Measurements from ENCODE around the gene ACOX1. TPM values are rescaled to one million over a fixed set of nuclear protein-coding genes. Genes with fewer than 3 reads are reported as not detected.

Gene ACOX1
- total and polyA plus RNA-seq, 2 of the 13 experiments (the other 11 are each of a cell fraction or from before 2014, with no cell fraction given): 86.4 to 120 TPM

GRCh38 chr17:75896415-75897159, 82.4 kb downstream of the ACOX1 start, which contains the start of gene TRIM65 (continued):
- TF ChIP-seq ZSCAN25 (CRISPR knock-in tag; IDR thresholded peaks at IDR 0.05) (no peak; the same call in none of the 2 replicates), MTA1 (CRISPR knock-in tag; IDR thresholded peaks at IDR 0.05; ENCODE audit: borderline replicate concordance) (peak; percentile 47; the same call in 1 of the 2 replicates), POLR2G (IDR thresholded peaks at IDR 0.05; ENCODE audit: low read depth, low read length) (peak; percentile 95), ZSCAN30 (CRISPR knock-in tag; IDR thresholded peaks at IDR 0.05) (no peak), PLRG1 (conservative IDR thresholded peaks at IDR 0.05) (no peak), ZNF333 (CRISPR knock-in tag; IDR thresholded peaks at IDR 0.05; ENCODE audit: borderline replicate concordance) (no peak; the same call in 1 of the 2 replicates), ZNF383 (CRISPR knock-in tag; IDR thresholded peaks at IDR 0.05; ENCODE audit: borderline replicate concordance) (peak; percentile 70; the same call in 1 of the 2 replicates), ZNF589 (CRISPR knock-in tag; conservative IDR thresholded peaks at IDR 0.05) (peak; percentile 86; the same call in 1 of the 2 replicates), GMEB2 (CRISPR knock-in tag; IDR thresholded peaks at IDR 0.05; ENCODE audit: low read depth) (no peak), HOXA5 (CRISPR knock-in tag; IDR thresholded peaks at IDR 0.05) (peak; percentile 67; the same call in 1 of the 2 replicates), ZFAT (CRISPR knock-in tag; conservative IDR thresholded peaks at IDR 0.05) (no peak), REL (CRISPR knock-in tag; conservative IDR thresholded peaks at IDR 0.05) (peak; percentile 96), PCBP2 (optimal IDR thresholded peaks at IDR 0.05; ENCODE audit: low read depth, low read length, poor library complexity, severe bottlenecking) (no peak), ZNF230 (CRISPR knock-in tag; IDR thresholded peaks at IDR 0.05) (no peak), ELF1 (CRISPR knock-in tag; IDR thresholded peaks at IDR 0.05) (no peak), NPAS2 (CRISPR knock-in tag; IDR thresholded peaks at IDR 0.05; ENCODE audit: borderline replicate concordance) (no peak), HMG20B (CRISPR knock-in tag; conservative IDR thresholded peaks at IDR 0.05) (no peak), PBX3 (CRISPR knock-in tag; IDR thresholded peaks at IDR 0.05; ENCODE audit: borderline replicate concordance) (no peak; the same call in 1 of the 2 replicates), ZNF235 (CRISPR knock-in tag; IDR thresholded peaks at IDR 0.05; ENCODE audit: borderline replicate concordance) (peak; percentile 62; the same call in 1 of the 2 replicates), HMGXB3 (CRISPR knock-in tag; IDR thresholded peaks at IDR 0.05; ENCODE audit: borderline replicate concordance) (no peak), GATAD1 (CRISPR knock-in tag; IDR thresholded peaks at IDR 0.05) (no peak; the same call in 1 of the 2 replicates), SMAD9 (CRISPR knock-in tag; IDR thresholded peaks at IDR 0.05) (no peak), ZFY (CRISPR knock-in tag; IDR thresholded peaks at IDR 0.05) (peak; percentile 97)
